Activated gamma-delta T cell (primary cell): ENCODE data around the gene PADI3.
"Not testable (repeated sequence)": the region's sequence is repeated elsewhere in the genome, so short reads cannot be mapped to it uniquely, and the experiment has no call there.

Experiments used
- DNase-seq: peaks from one replicate; lab custom pipeline; 2025; lab: John Stamatoyannopoulos, UW

PADI3 gene

GRCh38 chr1:17304151-17304825 is 55.4 kb downstream of the PADI3 start:
- DNase-seq = no peak

- no peak for DNase-seq
Measured at GRCh38 chr1:17304826-17305175, 55.9 kb downstream of the PADI3 start.

- DNase-seq = no peak
Measured at GRCh38 chr1:17305576-17306095, 56.7 kb downstream of the PADI3 start.

- DNase-seq = no peak
Measured at GRCh38 chr1:17306407-17306806, 57.5 kb downstream of the PADI3 start.

GRCh38 chr1:17306921-17307320 is 58.0 kb downstream of the PADI3 start:
- no peak for DNase-seq

GRCh38 chr1:17307329-17307728 is 58.4 kb downstream of the PADI3 start:
- DNase-seq = no peak

- no peak for DNase-seq
Measured at GRCh38 chr1:17307946-17308345, 59.0 kb downstream of the PADI3 start, which contains the start of gene PADI4. PADI4 (plus strand) TSS chr1:17308197; CDS start chr1:17308223, 26 bp downstream.

GRCh38 chr1:17308593-17308992 is 59.7 kb downstream of the PADI3 start:
- no peak for DNase-seq

- DNase-seq = no peak
Measured at GRCh38 chr1:17309426-17310067, 60.6 kb downstream of the PADI3 start.

- no peak for DNase-seq
Measured at GRCh38 chr1:17310068-17310640, 61.3 kb downstream of the PADI3 start.

GRCh38 chr1:17313530-17314309 is 64.8 kb downstream of the PADI3 start:
- DNase-seq = no peak

GRCh38 chr1:17314491-17314971 is 65.6 kb downstream of the PADI3 start:
- no peak for DNase-seq

GRCh38 chr1:17315542-17316130 is 66.7 kb downstream of the PADI3 start:
- DNase-seq = no peak

GRCh38 chr1:17316704-17317103 is 67.8 kb downstream of the PADI3 start:
- DNase-seq = no peak

GRCh38 chr1:17318262-17318661 is 69.4 kb downstream of the PADI3 start:
- DNase-seq = no peak

GRCh38 chr1:17319561-17320350 is 70.9 kb downstream of the PADI3 start:
- no peak for DNase-seq

- DNase-seq = not testable (repeated sequence)
Measured at GRCh38 chr1:17321857-17322390, 73.0 kb downstream of the PADI3 start.

GRCh38 chr1:17328855-17329254 is 80.0 kb downstream of the PADI3 start:
- DNase-seq = no peak

- DNase-seq = no peak
Measured at GRCh38 chr1:17329610-17330009, 80.7 kb downstream of the PADI3 start.

- no peak for DNase-seq
Measured at GRCh38 chr1:17330856-17331255, 82.0 kb downstream of the PADI3 start.

GRCh38 chr1:17333081-17333480 is 84.2 kb downstream of the PADI3 start:
- DNase-seq = no peak
